ENCODE results near the gene STIM2. TPM values are rescaled to one million over a fixed set of nuclear protein-coding genes. Genes with fewer than 3 reads are reported as not detected.

Gene STIM2
- polyA plus RNA-seq, 3 donors: 8.6 to 16.5 (median 8.8) TPM

- H3K4me1 Mint-ChIP-seq: peaks cover 7% of the 10 kb centered on the region
- no peaks in the 10 kb centered on the region for H3K79me2 ChIP-seq (ENCODE audit: insufficient read depth, low read length)
- H3K9me3 ChIP-seq (replicated peaks in 1 of 2; ENCODE audit: control insufficient read depth in 1 of 2, insufficient read depth in 1 of 2, low read length in 2 of 2): no peaks in the 10 kb centered on the region
- no CpG with 5 or more reads among the region's 3 CpGs for WGBS (ENCODE audit: insufficient coverage)
- no peak overlapping the region for H3K4me3 Mint-ChIP-seq
- intact Hi-C loops (cut with micrococcal nuclease): no loop called here
- peaks cover 0 to 2% (median 0%) of the 10 kb centered on the region in 7 donors for H3K9me3 Mint-ChIP-seq
- H3K27me3 Mint-ChIP-seq (ENCODE audit: low read depth in 3 of 3): no peaks in the 10 kb centered on the region
- no peak overlapping the region for H3K4me3 ChIP-seq (replicated peaks in 1 of 3; ENCODE audit: low read depth in 2 of 3, low read length in 3 of 3)
- DNase-seq: no peak
- no peak overlapping the region for H2AFZ ChIP-seq (ENCODE audit: insufficient read depth, low read depth, low read length, poor library complexity, severe bottlenecking)
- H3K36me3 ChIP-seq (replicated peaks in 1 of 2; ENCODE audit: control insufficient read depth in 1 of 2, insufficient read depth in 2 of 2, low read length in 2 of 2): no peaks in the 10 kb centered on the region
- H3K9ac ChIP-seq (ENCODE audit: insufficient read depth, low read length, poor library complexity, severe bottlenecking): no peak overlapping the region
- no peaks in the 10 kb centered on the region for H3K4me1 ChIP-seq (ENCODE audit: control insufficient read depth in 1 of 2, insufficient read depth in 2 of 2, low read length in 2 of 2)
- no peak overlapping the region for H3K27ac Mint-ChIP-seq
- no peaks in the 10 kb centered on the region for H3K27me3 ChIP-seq (ENCODE audit: control insufficient read depth in 2 of 2, insufficient read depth in 2 of 2, low read length in 2 of 2)
- H3K36me3 Mint-ChIP-seq: peaks cover 8 to 12% of the 10 kb centered on the region in 2 donors
- peaks cover 8% of the 10 kb centered on the region for H4K20me1 ChIP-seq (ENCODE audit: insufficient read depth, low read length)
- no peak for TF ChIP-seq CTCF (IDR thresholded peaks at IDR 0.05)
- no peak overlapping the region for H3K27ac ChIP-seq (ENCODE audit: low read depth in 1 of 2, low read length in 2 of 2)
- no peak overlapping the region for H3K4me2 ChIP-seq (replicated peaks; ENCODE audit: extremely low read depth, low read length, poor library complexity, severe bottlenecking)
These were observed 125.2 kb downstream of the STIM2 start for GRCh38 chr4:26985873-26986272.

DNA sequence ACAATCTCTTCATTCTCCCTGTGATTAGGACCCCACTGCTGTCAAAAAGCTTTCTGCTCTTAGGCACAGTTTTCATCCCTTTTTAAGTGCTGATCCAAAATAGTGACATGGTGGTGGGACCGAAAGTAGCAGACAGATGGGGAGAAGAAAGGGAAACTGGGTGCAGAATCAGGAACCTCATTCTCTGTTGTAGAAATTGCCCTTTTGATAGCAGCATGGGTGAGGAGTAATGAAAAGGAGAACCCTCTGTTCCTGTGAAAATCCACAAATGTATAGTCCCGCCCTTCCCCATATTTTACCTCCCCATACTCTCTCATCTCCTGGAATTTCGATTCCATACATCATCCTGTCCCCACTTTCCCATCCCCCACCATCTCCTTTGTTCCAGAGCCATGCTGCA lies 126.5 kb downstream of the STIM2 start:
- 20% methylated on average over 1 of the region's 3 CpGs for WGBS (ENCODE audit: insufficient coverage)

More for the DNA sequence above, 126.5 kb downstream of the STIM2 start:
- H3K27me3 Mint-ChIP-seq (ENCODE audit: low read depth in 3 of 3): no peaks in the 10 kb centered on the region
- H3K36me3 Mint-ChIP-seq: peaks cover 8 to 9% of the 10 kb centered on the region in 2 donors
- H3K4me2 ChIP-seq (replicated peaks; ENCODE audit: extremely low read depth, low read length, poor library complexity, severe bottlenecking): no peak overlapping the region
- peak overlapping the region in 3 of 7 donors; percentile 10 to 66 (median 16) for H3K27ac Mint-ChIP-seq
- intact Hi-C loops (cut with micrococcal nuclease): no loop called here
- H3K27me3 ChIP-seq (ENCODE audit: control insufficient read depth in 2 of 2, insufficient read depth in 2 of 2, low read length in 2 of 2): no peaks in the 10 kb centered on the region
- H3K9me3 Mint-ChIP-seq: peaks cover 0 to 2% (median 0%) of the 10 kb centered on the region in 7 donors
- H4K20me1 ChIP-seq (ENCODE audit: insufficient read depth, low read length): peaks cover 8% of the 10 kb centered on the region
- H3K9me3 ChIP-seq (replicated peaks in 1 of 2; ENCODE audit: control insufficient read depth in 1 of 2, insufficient read depth in 1 of 2, low read length in 2 of 2): no peaks in the 10 kb centered on the region
- H3K79me2 ChIP-seq (ENCODE audit: insufficient read depth, low read length): no peaks in the 10 kb centered on the region
- H3K4me3 Mint-ChIP-seq: no peak overlapping the region
- H3K4me1 Mint-ChIP-seq: peaks cover 7% of the 10 kb centered on the region
- no peak for TF ChIP-seq CTCF (IDR thresholded peaks at IDR 0.05)
- no peak overlapping the region for H3K4me3 ChIP-seq (replicated peaks in 1 of 3; ENCODE audit: low read depth in 2 of 3, low read length in 3 of 3)
- H3K27ac ChIP-seq (ENCODE audit: low read depth in 1 of 2, low read length in 2 of 2): no peak overlapping the region
- DNase-seq: no peak
- no peaks in the 10 kb centered on the region for H3K36me3 ChIP-seq (replicated peaks in 1 of 2; ENCODE audit: control insufficient read depth in 1 of 2, insufficient read depth in 2 of 2, low read length in 2 of 2)
- H2AFZ ChIP-seq (ENCODE audit: insufficient read depth, low read depth, low read length, poor library complexity, severe bottlenecking): no peak overlapping the region
- H3K4me1 ChIP-seq (ENCODE audit: control insufficient read depth in 1 of 2, insufficient read depth in 2 of 2, low read length in 2 of 2): peaks cover under 1% of the 10 kb centered on the region in 2 donors
- H3K9ac ChIP-seq (ENCODE audit: insufficient read depth, low read length, poor library complexity, severe bottlenecking): no peak overlapping the region
